Measurements from ENCODE around the gene RGMA.
"Not testable (repeated sequence)": the region's sequence is repeated elsewhere in the genome, so short reads cannot be mapped to it uniquely, and the experiment has no call there.

Gene RGMA

DNA sequence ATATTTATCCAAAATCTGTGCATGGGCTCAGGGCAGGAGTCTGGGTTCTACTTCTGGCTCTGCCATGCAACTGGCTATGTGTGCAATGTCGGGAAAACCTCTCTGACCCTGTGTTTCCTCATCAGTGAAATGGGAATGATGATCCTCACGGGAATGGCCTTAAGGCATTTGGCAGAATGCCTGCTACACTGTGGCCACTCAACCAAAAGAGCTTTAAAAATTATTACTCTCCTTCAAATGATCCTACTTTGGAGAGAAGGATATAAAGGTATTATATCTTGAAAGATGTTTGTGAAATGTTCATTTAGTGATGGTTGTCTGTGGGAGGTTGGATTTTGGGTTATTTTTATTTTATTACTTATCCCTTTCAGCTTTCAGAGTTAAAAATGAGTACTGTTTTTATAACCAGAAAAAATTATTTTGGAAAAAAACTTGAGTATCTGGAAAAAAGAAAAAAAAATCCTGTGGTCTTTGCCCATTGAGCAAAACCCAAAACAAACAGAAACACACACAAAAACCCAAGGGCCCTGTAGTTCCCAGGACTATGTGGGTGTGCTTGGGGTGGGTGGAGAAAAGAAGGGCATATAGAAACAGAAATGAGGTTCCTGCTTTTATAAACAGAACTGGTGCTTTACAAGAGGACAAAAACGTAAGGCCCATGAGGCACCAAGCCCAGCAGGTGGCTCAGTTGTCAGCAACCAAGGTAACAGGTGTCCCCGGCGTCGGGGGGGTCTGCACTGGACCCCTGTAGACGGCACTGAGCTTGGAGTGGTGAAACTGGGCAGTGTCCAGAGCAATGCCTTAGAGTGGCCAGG is 22.0 kb downstream of the RGMA start:
- DNase-seq (ENCODE audit: low read depth) = no peak

DNA sequence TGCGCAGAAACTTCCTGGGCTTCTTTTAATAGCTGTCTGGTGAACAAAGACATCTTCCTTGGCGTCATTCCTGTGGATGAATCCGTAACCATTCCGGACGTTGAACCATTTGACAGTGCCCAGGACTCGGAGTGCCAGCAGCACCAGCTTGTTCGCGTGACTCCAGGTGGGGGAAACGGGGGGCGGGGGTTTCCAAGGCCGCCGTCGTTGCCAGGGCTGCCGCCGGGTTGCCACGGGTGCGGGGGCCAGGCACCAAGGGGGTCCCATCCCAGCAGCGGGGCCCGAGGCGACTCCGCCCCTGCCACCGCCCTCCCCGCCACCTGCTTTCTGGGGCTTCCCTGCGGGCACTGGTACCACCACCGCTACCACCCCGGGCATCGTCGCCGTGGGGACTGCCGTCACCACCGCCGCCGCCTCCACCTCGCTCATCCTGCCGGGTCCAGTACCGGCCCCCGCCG is 22.8 kb downstream of the RGMA start:
- DNase-seq (ENCODE audit: low read depth) = no peak

DNA sequence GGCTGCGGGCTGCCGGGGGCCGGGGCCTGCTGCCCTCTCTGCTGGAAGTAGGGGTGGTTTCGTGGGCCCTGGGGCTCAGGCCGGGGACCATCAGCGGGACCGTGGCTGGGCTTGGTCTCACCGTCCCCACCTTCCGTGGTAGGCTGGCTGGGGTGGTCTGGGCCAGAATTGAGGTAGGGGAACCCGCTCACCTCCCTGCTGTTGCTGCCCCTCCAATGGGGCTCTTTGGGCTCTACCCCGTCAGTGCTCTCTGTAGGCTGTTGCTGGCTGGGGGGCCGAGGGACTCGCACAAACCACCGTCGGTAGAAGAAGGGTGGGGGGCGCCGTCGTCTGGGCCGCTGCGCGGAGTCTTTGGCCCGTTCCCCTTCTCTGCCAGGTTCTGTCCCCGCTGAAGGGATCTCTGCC is 23.4 kb downstream of the RGMA start:
- no peak for DNase-seq (ENCODE audit: low read depth)

DNA sequence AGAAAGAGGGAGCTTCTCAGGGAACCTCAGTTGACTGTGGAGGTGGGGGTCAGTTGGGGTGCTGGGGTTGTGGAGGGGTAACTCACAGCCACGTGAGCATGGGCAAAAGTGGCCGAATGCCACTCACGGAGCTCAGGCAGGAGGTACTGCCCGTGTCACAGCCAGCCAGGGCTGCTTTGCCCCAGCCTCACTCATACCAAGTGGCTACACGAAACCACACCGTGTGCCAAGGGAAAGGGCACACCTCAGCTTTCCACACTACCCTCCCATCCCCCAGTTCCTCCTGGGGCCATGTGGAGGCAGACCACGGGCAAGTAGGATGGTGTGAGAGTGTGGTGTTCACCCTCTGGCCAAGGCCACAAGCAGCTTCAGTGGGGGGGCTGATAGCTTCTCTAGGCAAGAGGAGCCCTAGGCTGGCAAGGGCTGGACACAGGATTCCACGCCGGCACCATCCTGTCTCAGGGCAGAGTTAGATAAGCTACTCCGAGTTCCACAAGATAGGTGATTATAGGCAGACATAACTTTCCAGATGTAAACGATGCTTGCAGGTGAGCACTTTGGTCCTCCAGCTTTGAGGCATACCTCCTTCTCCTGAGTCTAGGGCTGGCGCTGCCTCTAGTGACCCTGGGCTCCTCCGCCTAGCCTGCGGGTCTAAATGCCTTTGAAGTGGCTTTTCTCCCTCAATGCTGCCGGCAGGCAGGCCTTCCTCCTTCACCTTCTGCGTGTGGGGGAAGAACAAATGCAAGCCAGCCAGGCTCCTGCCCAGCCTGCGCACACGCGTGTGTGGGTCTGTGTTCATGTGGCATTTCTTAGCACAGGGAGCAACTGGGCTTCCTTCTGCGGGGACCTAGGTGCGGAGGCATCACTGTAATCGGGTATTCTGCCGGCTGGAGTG is 25.0 kb downstream of the RGMA start:
- no peak for DNase-seq (ENCODE audit: low read depth)

DNA sequence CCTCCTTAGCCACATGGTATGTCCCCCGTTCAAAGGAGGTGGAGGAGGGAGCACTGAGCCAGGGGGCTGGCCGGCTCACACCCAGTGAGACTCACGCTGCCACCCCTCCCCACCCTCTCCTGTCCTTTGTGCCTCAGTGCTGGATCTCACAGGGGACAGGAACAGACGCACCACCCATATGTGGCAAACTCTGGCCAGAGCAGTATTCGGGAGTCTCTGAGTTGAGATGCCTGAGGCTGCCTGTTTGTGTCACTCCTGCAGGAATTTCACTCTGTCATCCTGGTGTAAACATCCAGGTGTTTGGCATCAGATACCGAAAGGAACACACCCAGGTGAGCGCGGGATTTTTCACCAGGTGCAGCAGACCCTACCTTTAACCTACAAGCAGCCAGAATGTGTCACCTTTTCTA is 25.7 kb downstream of the RGMA start:
- no peak for DNase-seq (ENCODE audit: low read depth)

DNA sequence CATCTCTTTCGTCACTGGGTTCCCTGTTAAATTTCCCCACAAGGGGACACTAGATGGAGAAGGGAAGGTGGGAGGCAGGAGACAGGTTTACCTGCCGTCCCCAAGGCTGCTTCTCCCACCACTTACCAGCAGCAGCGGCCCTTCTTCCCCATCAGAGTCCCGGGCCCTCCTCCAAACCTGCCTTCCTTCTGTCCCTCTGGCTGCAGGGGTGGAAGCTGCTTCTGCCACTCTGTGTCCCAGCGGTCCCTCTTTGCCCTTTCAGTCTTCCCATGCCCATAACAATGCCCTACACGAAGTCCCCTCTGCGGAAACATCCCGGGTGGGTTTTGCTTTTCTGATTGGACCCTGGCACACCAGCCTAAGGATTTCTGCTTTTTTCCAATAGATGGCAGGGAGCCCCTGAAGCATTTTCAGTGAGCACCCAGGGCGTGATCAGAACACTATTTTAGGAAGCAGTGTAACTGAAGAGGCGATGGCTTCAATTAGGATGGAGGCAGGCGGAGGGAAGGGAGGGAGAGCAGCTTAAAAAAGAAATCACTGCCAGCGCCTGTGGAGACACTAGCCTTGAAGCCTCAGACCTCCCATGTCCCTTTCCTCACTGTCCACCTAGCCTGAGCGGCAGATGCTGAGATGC is 26.3 kb downstream of the RGMA start:
- not testable (repeated sequence) for DNase-seq (ENCODE audit: low read depth)

DNA sequence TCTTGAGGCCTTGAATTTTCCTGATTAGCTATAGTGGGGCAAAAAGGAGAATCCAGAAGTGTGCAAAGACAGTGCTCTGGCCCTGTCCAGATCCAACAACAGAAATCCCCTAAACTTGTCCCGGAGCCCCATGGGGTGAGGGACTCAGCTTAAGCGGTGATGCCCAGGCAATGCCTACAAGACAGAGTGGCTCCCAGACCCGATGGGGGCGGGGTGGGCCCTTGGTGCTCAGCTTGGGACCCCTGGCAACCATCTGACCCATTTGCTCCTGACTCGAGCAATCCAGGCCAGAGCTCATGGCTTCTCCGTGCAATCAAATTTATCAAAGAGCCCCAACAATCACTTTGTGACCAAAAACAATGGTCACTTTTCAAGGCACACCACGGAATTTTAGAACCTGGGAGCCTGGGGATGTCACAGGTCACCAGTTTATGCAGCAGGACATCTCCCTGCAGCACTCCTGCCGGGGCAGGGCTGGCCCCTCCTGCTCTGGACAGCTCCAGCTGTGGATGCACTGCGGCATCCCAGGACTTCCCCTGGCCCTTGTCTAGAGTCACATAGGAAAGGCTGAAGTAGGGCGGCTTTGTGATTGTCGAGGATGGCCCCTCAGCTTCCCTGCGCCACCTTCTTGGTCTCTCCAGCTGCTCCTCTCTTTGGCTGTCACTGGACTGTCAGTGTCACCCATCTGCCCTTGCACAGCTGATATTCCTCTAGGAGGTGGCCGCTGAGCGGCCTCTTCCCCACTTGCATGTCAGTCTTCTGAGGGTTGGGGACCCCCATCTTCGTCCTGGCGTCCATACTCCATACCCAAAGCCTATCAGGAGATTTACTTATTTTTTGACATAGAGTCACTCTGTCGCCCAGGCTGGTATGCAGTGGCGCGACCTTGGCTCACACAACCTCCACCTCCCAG is 28.4 kb downstream of the RGMA start:
- DNase-seq (ENCODE audit: low read depth) = no peak

DNA sequence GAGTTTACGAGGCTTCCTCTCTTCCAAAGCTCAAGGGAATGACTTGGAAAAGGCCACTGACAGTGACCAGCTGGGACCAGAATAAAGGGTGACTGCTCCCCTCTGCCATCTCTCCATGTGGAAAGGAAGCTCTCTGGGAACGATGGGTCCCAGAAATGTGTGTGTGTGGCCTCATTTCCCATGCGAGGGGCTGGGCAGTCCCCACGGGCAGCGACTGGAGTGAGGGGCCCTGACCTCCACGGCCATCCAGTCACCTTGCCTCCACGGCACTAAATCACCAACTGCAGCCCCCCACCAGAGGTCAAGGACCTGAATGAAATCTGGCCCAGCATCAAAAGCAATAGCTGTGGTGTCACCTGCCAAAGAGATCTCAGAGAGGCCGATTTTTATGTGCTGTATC is 29.6 kb downstream of the RGMA start:
- DNase-seq (ENCODE audit: low read depth) = no peak

DNA sequence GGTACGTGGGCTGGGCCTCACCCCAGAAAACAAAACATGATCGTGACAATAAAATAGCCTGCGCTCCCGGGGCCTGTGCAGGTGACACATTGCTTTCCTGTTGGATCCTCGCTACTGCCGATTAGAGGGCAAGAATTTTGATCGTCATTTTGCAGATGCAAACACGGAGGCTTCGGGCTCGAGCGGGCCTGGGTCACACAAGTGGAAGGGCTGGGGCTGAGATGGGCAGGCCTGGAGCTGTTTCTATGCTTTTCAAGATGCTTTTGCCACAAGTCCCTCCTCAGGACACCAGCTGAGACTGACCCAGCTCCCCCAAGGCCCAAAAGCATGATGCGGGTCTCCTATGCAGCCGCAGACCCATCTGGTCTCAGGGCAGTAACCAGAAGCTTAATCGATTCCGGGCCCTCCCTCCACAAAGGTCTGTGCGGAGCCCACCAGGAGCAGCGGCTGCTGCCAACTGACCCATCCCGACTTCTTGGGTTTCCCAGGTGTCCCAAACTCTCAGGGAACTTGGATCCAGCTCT is 30.0 kb downstream of the RGMA start:
- DNase-seq (ENCODE audit: low read depth) = no peak

DNA sequence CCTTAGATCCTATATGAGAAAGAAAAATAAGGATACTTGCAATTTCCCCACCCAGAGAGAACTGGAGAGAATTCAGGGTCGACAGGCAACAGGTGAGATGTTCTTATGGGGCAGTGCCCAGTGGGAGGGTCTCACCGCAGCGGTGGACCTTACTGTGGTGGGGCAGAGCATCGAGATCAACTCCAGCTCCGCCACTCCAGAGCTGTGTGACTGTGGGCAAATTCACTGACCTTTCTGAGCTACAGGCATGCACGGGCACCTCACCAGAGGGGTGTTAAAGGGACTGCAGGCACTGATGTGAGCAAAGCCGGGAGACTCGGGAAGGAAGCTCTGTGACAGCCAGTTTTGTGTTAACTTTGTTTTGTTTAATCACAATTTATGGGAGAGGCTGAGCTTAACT is 30.9 kb downstream of the RGMA start:
- no peak for DNase-seq (ENCODE audit: low read depth)

DNA sequence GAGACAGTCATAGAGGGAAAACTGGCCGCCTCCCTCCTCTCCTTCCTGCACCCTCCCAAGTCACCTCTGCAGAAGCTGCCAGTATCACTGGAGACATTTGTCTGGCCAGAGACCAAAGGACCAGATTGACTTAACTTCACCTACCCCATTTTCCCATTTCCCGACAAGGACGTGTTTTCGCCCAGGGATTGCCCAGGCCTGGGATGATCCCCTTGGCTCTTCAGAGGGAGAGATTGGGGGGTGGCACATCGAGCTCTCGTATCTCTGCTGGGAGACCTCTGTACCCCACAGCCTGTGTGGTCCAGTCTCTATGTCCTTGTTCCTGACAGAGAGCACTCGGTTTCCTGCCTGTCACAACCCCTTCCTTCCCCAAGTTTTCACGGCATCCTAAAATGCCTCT is 31.4 kb downstream of the RGMA start:
- DNase-seq (ENCODE audit: low read depth) = no peak

DNA sequence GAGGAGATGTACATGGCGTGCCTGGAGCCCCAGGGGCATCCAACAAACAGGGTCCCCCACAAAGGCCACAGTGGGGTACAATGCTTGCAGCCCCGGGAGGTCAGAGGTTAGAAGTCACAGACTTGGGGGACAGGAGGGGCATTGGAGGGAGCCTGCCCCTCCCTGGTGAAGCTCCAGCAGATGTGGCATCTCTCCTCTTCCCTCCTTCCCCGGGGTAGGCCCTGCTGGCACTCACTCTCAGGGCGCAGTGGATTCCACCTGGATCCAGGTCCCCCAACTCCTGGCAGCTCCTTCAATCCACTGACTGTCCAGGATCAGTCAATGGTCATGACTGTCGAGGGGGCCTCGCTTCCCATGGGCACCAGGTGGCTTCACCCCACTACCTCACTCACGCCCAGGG is 32.2 kb downstream of the RGMA start:
- no peak for DNase-seq (ENCODE audit: low read depth)

DNA sequence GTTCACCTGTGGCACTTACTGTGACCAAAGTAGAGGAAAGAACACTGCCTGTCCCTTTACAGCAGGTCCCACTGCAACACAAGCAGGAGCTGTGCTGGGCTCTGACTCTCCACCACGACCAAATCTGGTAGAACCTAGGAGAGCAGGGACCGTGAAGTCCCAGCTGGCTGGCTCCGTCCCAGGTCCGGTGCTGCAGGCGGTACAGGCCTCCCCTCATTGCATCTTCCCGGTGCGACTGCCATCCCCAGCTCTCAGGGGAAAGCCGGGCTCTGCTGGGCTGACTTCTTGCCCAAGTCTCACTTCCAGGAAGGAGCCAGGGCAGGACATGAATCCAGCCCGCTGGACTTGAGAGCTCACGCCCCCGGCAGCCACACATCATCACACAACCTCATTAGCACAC is 33.8 kb downstream of the RGMA start:
- no peak for DNase-seq (ENCODE audit: low read depth)

DNA sequence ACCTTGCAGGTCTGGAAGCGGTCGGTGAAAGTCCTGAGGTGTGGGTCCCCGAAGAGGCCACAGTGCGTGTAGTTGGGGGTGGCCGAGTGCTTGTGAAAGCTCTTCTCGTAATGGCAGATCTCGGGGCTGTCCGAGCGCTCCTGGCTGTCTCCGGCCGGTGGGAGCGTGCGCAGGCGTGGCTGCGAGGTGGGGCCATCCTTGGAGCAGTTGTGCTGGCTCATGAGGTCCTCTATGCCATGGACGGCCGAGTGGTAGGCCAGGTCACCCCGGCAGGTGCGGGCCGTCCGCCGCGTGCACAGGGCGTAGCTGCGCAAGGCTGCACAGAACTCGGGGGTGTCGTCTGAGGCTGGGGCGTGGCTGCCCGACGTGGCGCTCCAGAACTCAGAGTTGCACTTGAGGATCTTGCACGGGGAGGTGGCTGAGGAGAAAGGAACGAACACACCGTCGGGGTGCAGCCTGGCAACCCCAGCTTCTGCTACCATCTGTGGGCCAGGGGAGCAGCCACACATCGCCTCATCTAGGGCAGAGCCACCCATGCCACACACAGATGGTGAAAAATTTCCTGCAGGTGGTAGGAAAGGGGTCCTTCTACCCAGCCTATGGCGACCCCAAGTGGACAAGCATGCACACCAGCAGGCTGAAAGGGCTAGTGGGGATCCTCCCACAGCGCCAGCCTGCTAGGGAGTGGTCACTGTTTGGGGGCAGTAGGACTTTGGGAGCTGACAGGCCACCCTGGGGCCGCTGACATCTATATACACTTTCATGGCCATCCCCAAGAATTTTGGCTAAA is 36.7 kb downstream of the RGMA start:
- DNase-seq (ENCODE audit: low read depth) = no peak

DNA sequence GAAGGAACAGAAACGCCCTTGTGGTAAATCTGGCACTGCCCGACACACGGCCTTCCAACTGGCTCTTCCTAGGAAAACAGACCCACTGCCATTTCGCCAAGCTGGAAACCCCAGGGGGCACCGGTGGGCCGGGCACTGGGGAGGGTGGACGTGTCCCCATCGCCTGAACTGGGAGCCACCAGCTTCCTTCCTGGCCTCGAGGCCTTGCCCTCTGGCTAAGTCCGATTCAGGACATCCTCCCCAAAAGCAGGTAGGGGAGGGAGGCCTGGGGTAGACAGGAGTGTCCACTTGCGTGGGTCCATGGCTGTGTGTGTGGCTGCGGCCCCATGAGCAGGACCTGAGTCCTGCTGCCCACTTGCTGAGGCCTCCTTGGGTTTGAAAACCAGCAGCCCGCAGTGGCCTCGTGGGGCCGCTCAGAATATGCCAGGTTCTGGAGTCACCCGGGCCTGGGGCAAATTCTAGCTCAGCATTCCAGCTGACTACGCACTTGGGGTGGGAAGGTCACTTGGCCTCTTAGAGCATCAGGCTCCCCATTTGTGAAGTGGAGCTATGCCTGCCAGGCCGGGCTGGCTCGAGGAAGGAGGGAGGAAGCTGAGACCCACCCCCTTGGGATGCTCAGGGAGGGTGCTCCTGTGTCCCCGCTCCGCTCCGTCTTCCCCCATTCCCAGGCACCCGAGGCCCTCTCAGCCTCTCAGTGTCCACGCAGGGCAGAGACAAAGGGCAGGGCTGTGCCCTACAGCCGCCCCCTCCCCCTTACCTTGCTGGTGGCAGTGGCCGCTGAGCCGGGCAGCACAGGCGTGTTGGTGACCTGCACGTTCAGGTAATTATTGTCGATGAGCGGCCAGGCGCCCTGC is 37.5 kb downstream of the RGMA start:
- DNase-seq (ENCODE audit: low read depth) = no peak

DNA sequence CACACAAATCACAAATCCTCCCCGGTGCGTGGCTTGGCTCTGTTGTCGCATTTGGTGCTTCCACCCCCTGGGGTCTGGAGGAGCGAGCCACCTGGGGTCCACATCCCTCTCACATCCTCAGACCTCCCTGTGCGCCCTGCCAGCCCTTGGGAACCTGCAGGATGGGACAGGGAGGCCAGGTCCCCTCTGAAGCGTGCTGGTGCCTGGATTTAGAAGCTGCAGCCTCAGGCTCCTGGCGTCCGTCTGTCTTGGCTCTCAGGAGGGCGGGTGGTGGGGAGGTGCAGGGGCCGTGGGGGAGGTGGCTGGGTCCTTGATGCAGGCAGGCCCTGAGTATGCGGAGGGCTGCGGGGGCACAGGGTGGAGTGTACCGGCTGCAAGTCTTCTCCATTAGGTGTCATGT is 38.4 kb downstream of the RGMA start:
- no peak for DNase-seq (ENCODE audit: low read depth)

DNA sequence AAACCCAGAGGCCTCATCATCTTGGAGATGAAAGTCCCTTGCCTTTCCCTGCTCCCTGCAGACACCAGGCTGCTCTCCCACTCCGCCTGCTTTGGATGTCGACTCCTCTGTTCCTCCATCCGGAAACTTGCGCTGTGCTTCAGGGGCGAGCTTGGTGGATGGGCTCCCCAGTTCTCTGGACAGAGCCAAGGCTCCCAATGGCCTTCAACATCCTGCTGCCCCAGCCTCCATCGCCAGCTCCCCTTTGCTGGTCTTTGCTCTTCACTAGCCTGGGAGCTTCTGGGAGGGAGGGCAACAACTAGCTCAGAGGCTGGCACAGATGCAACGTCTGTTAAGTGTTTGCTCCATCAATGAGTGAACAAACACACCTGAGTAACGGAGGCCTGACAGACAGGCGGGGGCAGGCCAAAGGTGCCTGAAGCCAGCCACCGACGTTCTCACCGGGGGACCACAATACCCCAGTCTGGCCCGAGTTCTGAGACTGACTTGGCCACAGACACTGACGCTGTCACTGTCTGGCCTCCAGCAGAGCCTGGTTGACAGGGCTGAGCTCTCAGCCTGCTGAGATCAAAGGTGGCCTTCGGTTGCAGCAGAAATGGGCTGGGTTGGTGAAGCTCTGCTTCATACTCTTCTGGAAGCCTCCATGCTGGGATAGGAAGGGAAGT is 39.0 kb downstream of the RGMA start:
- no peak for DNase-seq (ENCODE audit: low read depth)

DNA sequence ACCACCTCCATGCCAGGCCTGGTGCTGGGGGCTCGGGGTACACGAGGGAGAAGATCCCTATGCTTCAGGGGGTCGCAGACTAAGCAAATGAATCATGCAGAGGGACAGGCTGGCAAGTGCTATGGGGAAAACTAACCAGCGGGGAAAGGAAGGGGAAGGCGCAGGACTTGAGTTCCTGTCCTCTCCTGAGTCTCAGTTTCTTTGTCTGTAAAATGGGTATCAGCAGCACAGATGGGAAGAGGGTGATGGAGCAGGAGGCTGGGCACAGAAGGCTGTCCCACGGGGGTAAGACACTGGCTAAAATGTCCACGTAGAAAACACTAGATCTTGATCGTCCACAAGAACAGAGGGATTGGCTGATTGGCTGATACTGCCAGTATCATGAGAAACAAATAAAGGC is 39.8 kb downstream of the RGMA start:
- DNase-seq (ENCODE audit: low read depth) = no peak

DNA sequence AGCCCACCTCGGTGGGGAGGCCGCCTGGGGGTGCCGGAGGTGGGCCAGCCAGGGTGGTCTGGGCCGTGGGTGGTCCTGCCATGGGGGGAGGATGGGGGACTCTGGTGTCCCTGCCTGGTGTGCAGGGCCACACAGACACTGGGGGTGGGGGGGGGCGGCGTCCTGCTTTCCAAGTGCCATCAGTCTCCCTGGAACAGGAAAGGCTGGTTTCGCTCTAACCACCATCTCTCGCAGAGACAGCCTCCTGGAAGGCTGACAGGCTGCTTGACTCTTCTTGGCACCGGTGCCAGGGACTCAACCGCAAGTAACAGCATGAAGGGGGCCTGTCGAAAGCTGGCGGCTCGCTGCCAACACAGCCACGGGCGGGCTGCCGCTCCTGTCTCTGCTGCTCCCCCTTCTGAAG is 40.3 kb downstream of the RGMA start:
- no peak for DNase-seq (ENCODE audit: low read depth)
